ENCODE data around the gene TELO2.

Gene TELO2

DNA sequence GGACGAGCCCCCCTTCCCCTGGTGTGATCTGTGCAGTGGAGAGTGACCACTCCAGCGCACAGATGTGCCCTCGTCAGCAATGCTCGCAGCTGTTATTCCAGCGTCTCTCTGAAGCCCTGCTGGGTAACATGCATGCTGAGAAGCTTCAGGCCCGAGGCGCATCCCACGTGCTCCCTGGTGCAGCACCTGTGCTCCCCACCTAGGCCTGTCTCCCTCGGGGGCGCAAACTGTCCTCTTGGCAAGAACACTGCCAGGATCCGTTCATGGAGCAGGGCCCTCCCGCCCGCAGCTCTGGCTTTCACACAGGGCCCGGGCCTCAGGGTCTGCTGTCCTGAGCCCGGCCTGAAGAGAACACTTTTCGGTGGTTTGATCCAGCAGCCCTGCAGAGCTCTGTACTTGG is 53.3 kb downstream of the TELO2 start:
- no peak for DNase-seq
- TF ChIP-seq CTCF (IDR thresholded peaks at IDR 0.05), result no peak
- intact Hi-C loops (cut with DNase I; ENCODE audit: low total_unique reads), result no loop called here

DNA sequence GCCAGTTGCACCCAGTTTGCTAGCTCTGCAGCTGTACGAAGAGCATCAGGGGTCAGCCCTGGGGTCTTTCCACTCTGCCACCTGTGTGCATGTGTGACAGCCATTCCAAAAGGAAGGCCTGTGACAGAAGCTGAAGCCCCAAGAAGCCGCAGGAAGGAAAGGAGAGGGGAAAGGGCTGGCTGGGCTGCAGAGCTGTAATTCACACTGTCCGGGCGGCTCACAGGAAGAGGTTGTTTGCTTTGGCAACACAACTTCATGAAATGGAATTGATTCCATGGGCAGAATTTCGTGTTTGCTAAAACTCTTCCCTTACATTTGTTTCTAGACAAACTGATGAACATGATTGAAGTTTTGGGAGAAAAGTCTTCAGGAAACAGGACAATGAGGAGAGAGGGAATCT is 55.1 kb downstream of the TELO2 start:
- intact Hi-C loops (cut with DNase I; ENCODE audit: low total_unique reads), result no loop called here
- H3K9me3 ChIP-seq, result no peaks in the 10 kb centered on the region
- H3K4me1 ChIP-seq, result peaks cover 0 to 84% (median 69%) of the 10 kb centered on the region in 4 donors
- no peak overlapping the region for H3K4me3 ChIP-seq
- peak overlapping the region; percentile 71 to 76 for H3K27ac ChIP-seq
- no peaks in the 10 kb centered on the region for H3K27me3 ChIP-seq
- no peak for TF ChIP-seq CTCF (IDR thresholded peaks at IDR 0.05)
- DNase-seq, result no peak
- H3K36me3 ChIP-seq, result peaks cover 0 to 59% (median 18%) of the 10 kb centered on the region in 3 donors

More for the DNA sequence above, 53.3 kb downstream of the TELO2 start:
- Histone ChIP-seq H3K4me1 (peaks cover 0 to 99% (median 75%) of the 10 kb centered on the region in 4 donors), H3K27me3 (no peaks in the 10 kb centered on the region), H3K36me3 (peaks cover 9 to 67% (median 21%) of the 10 kb centered on the region in 3 donors), H3K9me3 (no peaks in the 10 kb centered on the region), H3K4me3 (no peak overlapping the region), H3K27ac (peak overlapping the region; percentile 76 to 87)

DNA sequence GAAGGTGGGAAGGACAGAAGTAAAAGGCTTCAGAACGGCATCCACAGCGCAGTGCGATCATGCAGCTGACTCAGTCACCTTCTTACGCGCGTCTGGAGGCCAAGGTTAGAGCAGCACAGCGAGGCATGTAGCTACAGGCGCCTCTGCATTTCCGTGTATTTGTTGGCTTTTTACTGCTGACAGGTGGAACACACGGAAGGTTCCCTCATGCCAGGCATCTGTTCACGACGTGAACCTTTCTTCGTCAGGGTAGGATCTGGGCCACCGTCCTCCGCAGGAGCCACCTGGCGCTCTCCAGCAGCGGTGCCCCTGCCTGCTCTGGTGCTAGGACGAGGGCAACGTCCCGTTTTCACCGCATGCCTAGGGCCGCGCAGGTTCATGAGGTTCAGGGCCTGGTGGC is 55.6 kb downstream of the TELO2 start:
- Histone ChIP-seq H3K4me3 (no peak overlapping the region), H3K27me3 (no peaks in the 10 kb centered on the region), H3K9me3 (no peaks in the 10 kb centered on the region), H3K4me1 (peaks cover 0 to 79% (median 67%) of the 10 kb centered on the region in 4 donors), H3K27ac (peak overlapping the region; percentile 71 to 76), H3K36me3 (peaks cover 0 to 62% (median 23%) of the 10 kb centered on the region in 3 donors)
- no peak for TF ChIP-seq CTCF (IDR thresholded peaks at IDR 0.05)
- intact Hi-C loops (cut with DNase I; ENCODE audit: low total_unique reads), result no loop called here
- DNase-seq, result no peak

DNA sequence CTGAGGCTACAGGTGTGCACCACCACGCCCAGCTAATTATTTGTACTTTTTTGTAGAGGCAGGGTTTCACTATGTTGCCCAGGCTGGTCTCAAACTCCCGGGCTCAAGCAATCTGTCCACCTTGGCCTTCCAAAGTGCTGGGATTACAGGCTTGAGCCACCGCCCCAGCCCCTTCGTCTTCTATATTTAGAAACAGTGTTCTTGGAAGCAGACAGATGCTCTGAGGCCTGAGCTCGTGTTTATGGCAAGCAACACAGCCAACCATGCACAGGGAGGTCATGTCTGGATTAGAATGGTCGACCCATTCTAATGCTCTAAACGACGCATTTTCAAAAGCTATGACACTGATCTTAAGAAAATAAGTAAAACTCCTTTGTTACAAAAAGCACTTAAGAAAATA is 56.9 kb downstream of the TELO2 start:
- H3K27ac ChIP-seq, result peak overlapping the region; percentile 71 to 76

DNA sequence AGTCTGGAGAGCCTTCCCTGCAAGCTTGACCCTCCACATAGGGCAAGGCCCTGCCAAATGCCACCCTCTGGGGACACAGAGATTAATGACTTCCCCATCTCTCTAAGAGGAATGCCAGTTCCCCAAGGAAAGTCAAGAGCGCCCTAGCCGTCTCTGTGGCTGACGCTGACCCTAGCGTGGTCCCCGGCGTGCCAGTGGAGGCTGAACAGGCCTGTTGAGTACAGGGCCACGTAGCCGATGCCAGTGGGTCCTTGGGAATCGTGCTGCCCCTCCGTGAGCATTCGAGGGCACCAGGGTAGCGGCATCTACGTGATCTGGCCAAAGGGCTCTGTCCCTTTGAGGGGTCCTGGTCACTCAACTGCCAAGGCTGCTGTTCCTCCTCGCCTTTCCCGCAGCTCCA is 57.5 kb downstream of the TELO2 start:
- H3K27me3 ChIP-seq, result no peaks in the 10 kb centered on the region
- intact Hi-C loops (cut with DNase I; ENCODE audit: low total_unique reads), result no loop called here
- peaks cover 0 to 59% (median 56%) of the 10 kb centered on the region in 4 donors for H3K4me1 ChIP-seq
- H3K36me3 ChIP-seq, result peaks cover 12 to 76% (median 38%) of the 10 kb centered on the region in 3 donors
- no peak for TF ChIP-seq CTCF (IDR thresholded peaks at IDR 0.05)
- H3K4me3 ChIP-seq, result no peak overlapping the region
- no peak for DNase-seq
- no peaks in the 10 kb centered on the region for H3K9me3 ChIP-seq
- H3K27ac ChIP-seq, result peak overlapping the region; percentile 71 to 76

More for the DNA sequence above, 56.9 kb downstream of the TELO2 start:
- Histone ChIP-seq H3K4me1 (peaks cover 0 to 66% (median 62%) of the 10 kb centered on the region in 4 donors), H3K36me3 (peaks cover 5 to 76% (median 31%) of the 10 kb centered on the region in 3 donors), H3K27me3 (no peaks in the 10 kb centered on the region), H3K4me3 (no peak overlapping the region), H3K9me3 (no peaks in the 10 kb centered on the region)
- intact Hi-C loops (cut with DNase I; ENCODE audit: low total_unique reads), result no loop called here
- TF ChIP-seq CTCF (IDR thresholded peaks at IDR 0.05), result no peak
- no peak for DNase-seq

DNA sequence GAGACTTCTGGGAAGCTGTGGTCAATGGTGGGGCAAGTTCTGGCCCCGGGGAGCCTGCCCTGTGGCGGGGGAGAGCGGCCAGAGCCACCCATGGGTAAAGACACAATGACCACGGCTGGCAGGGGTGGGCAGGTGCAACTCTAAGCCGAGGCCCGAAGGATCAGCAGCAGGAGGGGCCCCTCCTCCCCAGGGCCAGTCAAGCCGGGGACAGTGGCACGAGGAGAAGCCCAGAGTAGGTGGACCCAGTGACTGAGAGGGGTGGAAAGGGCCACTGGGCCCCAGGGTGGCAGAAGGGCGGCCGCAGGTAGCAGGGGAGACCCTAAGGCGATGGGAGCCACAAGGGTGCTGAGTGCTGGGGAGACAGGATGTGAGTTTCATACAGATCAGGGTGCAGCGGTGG is 58.0 kb downstream of the TELO2 start:
- Histone ChIP-seq H3K4me3 (no peak overlapping the region), H3K27me3 (no peaks in the 10 kb centered on the region), H3K4me1 (peaks cover 0 to 55% (median 51%) of the 10 kb centered on the region in 4 donors), H3K36me3 (peaks cover 16 to 76% (median 41%) of the 10 kb centered on the region in 3 donors), H3K27ac (peak overlapping the region; percentile 71 to 76), H3K9me3 (no peaks in the 10 kb centered on the region)
- intact Hi-C loops (cut with DNase I; ENCODE audit: low total_unique reads), result no loop called here
- DNase-seq, result no peak
- no peak for TF ChIP-seq CTCF (IDR thresholded peaks at IDR 0.05)
